HEK293T (cell line): ENCODE results near the gene SUGCT.

Experiments
- CTCF ChIA-PET: fragments of 350-600 bp; formaldehyde crosslinking; extraction: SDS; loops from one replicate; lab custom pipeline; 2021; ENCODE audit warnings: antibody characterized with exemption, inconsistent platforms; lab: Yijun Ruan, JAX
- POLR2A ChIA-PET: fragments of 350-600 bp; formaldehyde crosslinking; extraction: SDS; loops from one replicate; lab custom pipeline; 2020; ENCODE audit warnings: antibody characterized with exemption, inconsistent platforms; lab: Yijun Ruan, JAX
- DNase-seq: peaks from one replicate; pipeline ENCODE4 v3.0.0; 2012; ENCODE audit warnings: mixed read lengths; ENCODE audit errors: extremely low spot score
- ARNT ChIP-seq: fragments of 450-650 bp; IDR thresholded peaks from 2 replicates; pipeline ENCODE4 v1.6.1; 2017; ENCODE audit warnings: mild to moderate bottlenecking
- BHLHE40 ChIP-seq: fragments of 450-650 bp; IDR thresholded peaks from 2 replicates; pipeline ENCODE4 v1.6.1; 2016; ENCODE audit warnings: mild to moderate bottlenecking, moderate library complexity, borderline replicate concordance
- CTBP1 ChIP-seq: fragments of 450-650 bp; IDR thresholded peaks from 2 replicates; pipeline ENCODE4 v1.6.1; 2016; ENCODE audit warnings: borderline replicate concordance
- ELF4 ChIP-seq: fragments of 450-650 bp; IDR thresholded peaks from 2 replicates; pipeline ENCODE4 v1.6.1; 2017; ENCODE audit warnings: antibody characterized with exemption
- FOXA1 ChIP-seq: fragments of 450-650 bp; IDR thresholded peaks from 2 replicates; pipeline ENCODE4 v1.6.1; 2016; ENCODE audit warnings: mild to moderate bottlenecking
- FOXK2 ChIP-seq: fragments of 450-650 bp; IDR thresholded peaks from 2 replicates; pipeline ENCODE4 v1.6.1; 2016; ENCODE audit warnings: mild to moderate bottlenecking
- FOXM1 ChIP-seq: fragments of 450-650 bp; IDR thresholded peaks from 2 replicates; pipeline ENCODE4 v1.6.1; 2017; ENCODE audit warnings: mild to moderate bottlenecking, borderline replicate concordance
- HDGF ChIP-seq: fragments of 450-650 bp; IDR thresholded peaks from 2 replicates; pipeline ENCODE4 v1.6.1; 2017; ENCODE audit warnings: antibody characterized with exemption, borderline replicate concordance
- L3MBTL2 ChIP-seq: fragments of 450-650 bp; conservative IDR thresholded peaks from 2 replicates; pipeline ENCODE4 v1.6.1; 2016; ENCODE audit warnings: mild to moderate bottlenecking
- LEF1 ChIP-seq: fragments of 450-650 bp; IDR thresholded peaks from 2 replicates; pipeline ENCODE4 v1.6.1; 2017; ENCODE audit warnings: mild to moderate bottlenecking, borderline replicate concordance
- NFRKB ChIP-seq: fragments of 450-650 bp; IDR thresholded peaks from 2 replicates; pipeline ENCODE4 v1.6.1; 2016; ENCODE audit warnings: mild to moderate bottlenecking, moderate library complexity
- SP1 ChIP-seq: fragments of 450-650 bp; IDR thresholded peaks from 2 replicates; pipeline ENCODE4 v1.6.1; 2017
- SUZ12 ChIP-seq: fragments of 450-650 bp; IDR thresholded peaks from 2 replicates; pipeline ENCODE4 v1.6.1; 2016; ENCODE audit warnings: mild to moderate bottlenecking
- TARDBP ChIP-seq: fragments of 450-650 bp; IDR thresholded peaks from 2 replicates; pipeline ENCODE4 v1.6.1; 2016
- ZNF384 ChIP-seq: fragments of 450-650 bp; IDR thresholded peaks from 2 replicates; pipeline ENCODE4 v1.6.1; 2016
- TF ChIP-seq, protein P1 (sequence below): fragments of 450-650 bp; IDR thresholded peaks from 2 replicates; pipeline ENCODE4 v1.6.1; 2016

The SUGCT gene

DNA sequence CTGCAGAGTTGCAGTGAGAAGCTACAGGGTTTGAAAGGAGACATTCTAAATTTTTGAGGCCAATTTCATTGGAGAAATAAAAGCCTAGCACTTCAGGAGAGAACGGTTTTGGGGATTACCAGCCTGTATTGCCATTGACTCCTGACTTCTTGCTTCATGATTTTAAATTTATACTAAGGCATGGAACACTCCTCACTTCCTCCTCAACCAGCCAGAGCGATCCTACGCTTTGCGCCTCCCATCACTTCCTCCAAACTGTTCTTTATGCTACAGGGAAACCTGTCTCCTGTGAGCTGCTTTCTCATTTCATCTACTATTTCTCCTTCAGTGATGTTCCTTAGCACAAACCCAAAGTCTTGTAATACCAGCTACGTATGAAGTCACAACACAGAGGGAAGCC lies 495.1 kb downstream of the SUGCT start:
- TF ChIP-seq NFRKB (no peak), SP1 (no peak), FOXM1 (no peak), CTBP1 (no peak), FOXK2 (no peak), ELF4 (no peak)
- POLR2A ChIA-PET = no interaction called here
- DNase-seq = no peak
- CTCF ChIA-PET = no interaction called here

DNA sequence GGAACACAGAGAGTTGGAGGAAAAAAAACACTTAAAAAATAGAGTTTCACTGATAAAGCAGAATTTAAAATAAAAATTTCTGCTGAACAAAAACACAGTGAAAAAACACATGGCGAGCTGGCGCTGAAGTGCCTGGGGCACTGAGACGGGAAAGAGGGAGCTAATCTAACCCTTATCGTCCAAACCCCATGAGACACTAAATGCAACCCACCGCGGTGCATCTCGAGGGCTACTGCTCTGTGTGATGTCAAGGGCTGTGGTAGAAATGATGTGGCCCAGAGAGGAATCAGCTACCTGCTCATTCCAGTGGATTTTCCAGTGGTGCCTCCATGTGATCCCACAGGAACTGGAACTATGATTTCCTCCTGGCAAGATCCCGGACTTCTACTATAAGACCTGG lies 499.3 kb downstream of the SUGCT start:
- DNase-seq = no peak
- ChIA-PET CTCF (no interaction called here), POLR2A (no interaction called here)
- no peak for TF ChIP-seq HDGF
- TF ChIP-seq FOXM1 = no peak
- no peak for TF ChIP-seq FOXK2
- no peak for TF ChIP-seq NFRKB
- no peak for TF ChIP-seq TARDBP
- TF ChIP-seq L3MBTL2 = no peak
- no peak for TF ChIP-seq BHLHE40
- TF ChIP-seq ARNT = no peak
- TF ChIP-seq ELF4 = no peak
- TF ChIP-seq SUZ12 = no peak
- TF ChIP-seq CTBP1 = no peak
- no peak for TF ChIP-seq ZNF384

DNA sequence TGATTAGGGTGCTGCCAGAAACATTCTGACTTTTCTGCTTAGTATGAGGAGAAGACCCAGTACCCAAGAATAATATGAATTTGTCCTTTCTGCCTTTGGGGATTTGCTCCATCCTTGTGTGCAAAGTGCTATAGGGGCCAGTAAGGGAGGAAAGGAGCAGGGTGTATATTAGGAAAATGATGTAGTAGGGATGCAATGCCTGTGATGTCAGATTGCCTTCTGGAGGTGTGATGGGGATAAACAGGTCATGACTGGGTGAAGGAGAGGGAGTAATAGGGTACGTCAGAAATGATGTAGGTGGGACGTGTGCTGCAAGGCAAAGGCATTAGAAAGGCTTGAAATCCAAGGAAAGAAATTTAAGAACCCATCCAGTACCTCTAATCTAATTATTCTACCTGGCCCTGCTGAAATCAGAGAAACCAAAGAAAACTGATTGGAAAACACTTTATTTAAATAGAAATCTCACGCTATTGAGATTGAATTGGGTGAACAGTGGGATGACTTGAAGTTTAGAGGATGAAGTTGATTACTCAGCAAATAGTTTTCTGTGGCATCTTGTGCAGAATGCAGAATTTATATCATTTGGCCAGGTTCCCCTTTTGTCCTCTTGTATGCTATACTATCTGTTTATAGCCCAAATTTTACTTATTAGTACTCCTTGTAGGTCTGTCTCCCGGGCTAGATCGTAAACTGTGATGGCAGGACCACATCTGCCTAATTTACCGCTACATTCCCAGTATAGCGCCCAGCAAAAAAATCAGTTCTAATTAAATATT lies 503.9 kb downstream of the SUGCT start:
- no peak for DNase-seq
- ChIA-PET POLR2A (no interaction called here), CTCF (interaction anchor here (1.0 kb wide), 1 partner anchor 34 kb away, joined by 3 read pairs; no protein-coding TSS in a partner anchor)
- no peak for TF ChIP-seq SUZ12
- no peak for TF ChIP-seq FOXK2
- no peak for TF ChIP-seq LEF1
- no peak for TF ChIP-seq FOXA1
- no peak for TF ChIP-seq HDGF
- no peak for TF ChIP-seq FOXM1
- TF ChIP-seq BHLHE40 = no peak
- TF ChIP-seq ZNF384 = no peak

DNA sequence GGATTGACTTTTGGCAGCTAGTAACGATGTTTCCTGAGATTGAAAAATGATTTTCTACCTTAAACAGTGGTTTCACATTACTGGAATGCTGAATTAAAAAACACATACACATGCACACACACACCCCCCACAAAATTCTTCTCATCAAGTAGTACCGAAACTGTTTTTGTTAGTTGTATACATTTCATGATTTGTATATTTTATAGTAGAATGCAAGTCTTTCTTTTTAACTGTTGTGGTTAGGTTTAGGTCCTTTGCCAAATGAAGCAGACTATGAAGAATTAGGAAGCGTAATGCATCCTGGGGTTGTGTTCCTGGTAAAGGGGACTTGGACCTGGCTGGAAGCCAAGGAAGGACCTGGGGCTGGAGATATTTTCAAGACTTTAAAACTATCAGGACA lies 505.8 kb downstream of the SUGCT start:
- ChIA-PET POLR2A (no interaction called here), CTCF (no interaction called here)
- TF ChIP-seq FOXA1 (no peak), FOXK2 (no peak)
- TF ChIP-seq, protein P1, sequence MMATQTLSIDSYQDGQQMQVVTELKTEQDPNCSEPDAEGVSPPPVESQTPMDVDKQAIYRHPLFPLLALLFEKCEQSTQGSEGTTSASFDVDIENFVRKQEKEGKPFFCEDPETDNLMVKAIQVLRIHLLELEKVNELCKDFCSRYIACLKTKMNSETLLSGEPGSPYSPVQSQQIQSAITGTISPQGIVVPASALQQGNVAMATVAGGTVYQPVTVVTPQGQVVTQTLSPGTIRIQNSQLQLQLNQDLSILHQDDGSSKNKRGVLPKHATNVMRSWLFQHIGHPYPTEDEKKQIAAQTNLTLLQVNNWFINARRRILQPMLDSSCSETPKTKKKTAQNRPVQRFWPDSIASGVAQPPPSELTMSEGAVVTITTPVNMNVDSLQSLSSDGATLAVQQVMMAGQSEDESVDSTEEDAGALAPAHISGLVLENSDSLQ = no peak
- no peak for DNase-seq

DNA sequence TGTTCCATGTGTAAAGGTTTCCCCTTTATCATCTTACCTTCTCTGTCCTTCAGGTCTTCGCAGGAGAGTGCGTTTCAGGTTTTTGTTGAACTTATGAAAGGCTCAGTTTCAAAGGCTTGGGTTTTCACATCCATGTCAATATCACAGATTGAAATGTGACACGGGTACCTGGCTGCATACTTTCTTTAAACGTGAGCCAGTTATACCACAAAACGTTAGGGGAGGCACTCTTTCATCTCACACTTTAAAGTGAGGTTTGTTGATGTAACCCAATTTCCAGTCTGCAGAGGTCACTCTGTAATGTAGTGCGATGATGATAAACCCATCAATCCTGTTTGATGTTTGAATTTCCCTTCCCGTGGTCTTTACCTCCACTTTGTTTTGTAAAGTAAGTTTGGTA lies 506.9 kb downstream of the SUGCT start:
- no peak for TF ChIP-seq L3MBTL2
- no peak for TF ChIP-seq NFRKB
- TF ChIP-seq HDGF = no peak
- TF ChIP-seq SP1 = no peak
- TF ChIP-seq ELF4 = no peak
- no peak for TF ChIP-seq FOXA1
- TF ChIP-seq TARDBP = no peak
- TF ChIP-seq CTBP1 = no peak
- TF ChIP-seq ARNT = no peak
- TF ChIP-seq LEF1 = no peak
- no peak for TF ChIP-seq ZNF384
- no peak for TF ChIP-seq BHLHE40
- ChIA-PET CTCF (no interaction called here), POLR2A (no interaction called here)
- no peak for DNase-seq

DNA sequence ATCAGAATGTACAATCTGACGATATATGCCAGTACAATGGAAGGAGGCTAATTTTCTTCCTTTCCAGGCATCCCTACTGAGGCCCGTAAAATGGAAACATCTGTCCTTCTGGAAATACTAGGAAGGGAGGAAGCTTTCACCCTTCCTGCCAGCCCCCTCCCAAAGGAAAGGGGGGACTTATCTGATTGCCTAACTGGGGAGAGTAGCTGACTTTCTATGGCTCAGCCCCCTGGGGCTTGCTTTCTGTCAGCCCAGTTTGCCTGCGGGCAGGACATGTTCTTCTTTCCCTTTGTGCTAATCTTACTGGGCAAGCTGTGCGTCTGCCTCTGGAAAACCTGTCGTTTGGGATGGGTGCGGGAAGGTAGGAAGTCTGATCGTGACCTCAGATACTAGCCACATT lies 508.9 kb downstream of the SUGCT start:
- CTCF ChIA-PET = interaction anchor here (0.6 kb wide), 1 partner anchor 12 kb away, joined by 4 read pairs; no protein-coding TSS in a partner anchor
- no peak for DNase-seq
- TF ChIP-seq ZNF384 = no peak
- TF ChIP-seq FOXM1 = no peak
- TF ChIP-seq SUZ12 = no peak
- no peak for TF ChIP-seq HDGF
- no peak for TF ChIP-seq FOXK2
- POLR2A ChIA-PET = no interaction called here

DNA sequence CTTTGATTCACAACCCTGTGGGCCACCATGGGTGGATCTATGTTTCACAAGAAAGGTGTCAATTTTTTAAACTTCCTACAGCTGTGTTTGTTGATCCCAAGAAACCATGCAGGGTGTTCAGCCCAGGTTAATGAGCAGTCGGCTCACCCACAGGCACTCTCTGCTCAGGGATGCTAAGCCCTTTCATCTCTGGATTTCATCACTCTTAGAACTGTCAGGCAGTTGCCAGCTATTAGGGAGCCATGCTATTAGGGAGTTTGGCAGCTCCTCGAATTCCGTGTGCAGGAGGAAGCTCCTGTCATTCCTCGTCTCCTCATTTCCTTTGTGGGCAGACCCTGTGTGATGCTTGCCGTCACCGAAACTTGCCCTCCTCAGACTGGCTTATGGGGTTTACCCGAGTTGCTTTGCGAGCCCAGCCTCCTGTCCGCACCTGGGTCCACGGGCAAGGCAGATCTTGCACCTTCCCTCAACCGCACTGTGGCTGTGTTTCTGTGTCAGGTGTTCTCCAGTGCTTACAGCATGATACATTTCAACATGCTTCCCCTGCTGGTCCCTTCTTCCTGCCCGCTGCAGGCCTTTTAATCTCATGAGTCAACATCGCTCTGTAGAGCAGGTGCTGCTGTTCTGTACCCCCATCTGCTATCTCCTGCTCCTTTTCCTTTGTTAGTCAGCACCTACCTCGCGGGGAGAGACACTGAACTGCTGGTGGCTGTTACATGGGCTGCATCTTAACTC lies 509.8 kb downstream of the SUGCT start:
- CTCF ChIA-PET = no interaction called here
- no peak for DNase-seq
- POLR2A ChIA-PET = no interaction called here
- TF ChIP-seq ELF4 (no peak), FOXM1 (no peak), ARNT (no peak), LEF1 (no peak), HDGF (no peak), L3MBTL2 (no peak), FOXK2 (no peak), SP1 (no peak), TARDBP (no peak), ZNF384 (no peak), BHLHE40 (no peak), SUZ12 (no peak), FOXA1 (no peak), CTBP1 (no peak), NFRKB (no peak)
- TF ChIP-seq, protein P1 = no peak
